Adipose tissue (tissue), 3 donors: ENCODE results near the gene GALNT17. TPM values are rescaled to one million over a fixed set of nuclear protein-coding genes. Genes with fewer than 3 reads are reported as not detected.

Source experiments
- H3K27ac ChIP-seq: one replicate; pipeline ENCODE4 v1.5.1; 2013; ENCODE audit warnings: low read depth, low read length
- WGBS, 3 donors: extraction: QIAGEN DNeasy Blood & Tissue Kit; methylation state at CpG; one replicate each; pipeline ENCODE4 v1.1.7; 2013; 5-methylcytosine and 5-hydroxymethylcytosine counted together
- polyA plus RNA-seq, 3 donors: library from polyadenylated mRNA; stranded (reverse); fragments of 200-250 nt; gene quantifications; one replicate each; pipeline ENCODE4 v1.2.3, GENCODE V29; 2013
- donor health status: healthy with polysubstance abuse.
- donor health status: Bipolar disorder and iron deficiency.
- donor health status: healthy.

GALNT17 gene
- polyA plus RNA-seq, 3 donors: 1.1 to 2.1 (median 1.7) TPM

DNA sequence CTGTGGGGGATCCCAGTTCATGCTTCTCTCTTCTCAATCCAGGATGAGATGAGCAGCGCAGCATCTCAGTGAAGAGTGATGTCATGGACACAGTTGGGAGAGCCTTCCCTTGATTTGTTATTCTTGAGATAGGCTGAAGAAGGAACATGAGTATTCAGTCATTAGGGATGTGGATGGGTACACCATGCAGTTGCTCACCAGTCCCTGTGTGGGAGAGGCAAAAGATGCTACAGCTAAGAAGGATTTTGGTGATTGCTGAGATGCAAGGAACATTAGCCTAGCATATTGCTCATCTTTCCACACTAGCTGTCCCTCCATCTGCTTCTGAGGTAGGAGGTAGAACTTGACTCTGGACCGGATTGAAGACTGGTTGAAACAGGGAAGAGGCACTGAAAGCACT is 179.6 kb downstream of the GALNT17 start:
- 66 to 94% (median 68%) methylated on average over 2 of the region's 2 CpGs for whole genome bisulfite sequencing, 3 donors
- H3K27ac ChIP-seq: no peak overlapping the region

GRCh38 chr7:71312755-71313490 is 181.0 kb downstream of the GALNT17 start:
- H3K27ac ChIP-seq: no peak overlapping the region
- WGBS, 3 donors: 88 to 89% (median 88%) methylated on average over 3 of the region's 3 CpGs

DNA sequence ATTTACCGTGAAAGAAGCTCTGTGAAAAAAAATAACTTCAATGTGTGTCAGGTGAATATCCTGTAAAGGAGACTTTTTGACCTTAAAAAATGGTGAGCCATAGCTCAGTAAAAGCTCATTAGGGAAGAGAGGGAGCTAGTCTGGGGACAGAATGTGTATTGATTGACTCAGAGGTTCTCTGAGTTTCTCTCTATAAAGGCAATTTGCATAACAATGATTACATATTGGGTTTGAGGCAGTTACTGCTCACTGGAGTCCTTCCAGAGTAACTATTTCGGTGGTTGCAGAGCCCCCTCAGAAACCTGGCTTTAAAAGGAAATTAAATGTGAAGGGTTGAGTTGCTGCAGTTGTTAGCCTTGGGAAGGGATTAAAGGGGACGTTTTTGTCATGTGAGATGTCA is 181.6 kb downstream of the GALNT17 start:
- 27 to 50% (median 36%) methylated on average over 3 of the region's 3 CpGs for WGBS, 3 donors
- H3K27ac ChIP-seq: no peak overlapping the region

DNA sequence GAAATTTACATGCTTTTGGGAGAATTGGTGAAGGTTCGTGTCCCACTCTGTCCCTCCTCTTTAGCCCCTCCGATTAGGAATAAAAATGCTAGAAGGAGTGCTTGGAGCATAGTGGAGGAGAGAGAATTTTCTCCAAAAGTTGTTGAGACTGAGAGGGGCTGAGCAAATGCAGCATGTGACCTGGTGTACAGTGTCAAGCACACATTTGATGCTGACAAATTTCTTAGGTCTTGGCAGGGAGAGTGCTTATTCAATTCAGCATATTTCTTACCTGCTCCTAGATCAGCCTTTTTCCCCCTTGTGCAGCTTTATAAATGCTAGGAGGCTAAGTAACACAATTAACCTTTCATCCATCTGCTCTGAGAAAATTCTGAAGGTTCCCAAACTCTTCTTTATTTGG is 189.0 kb downstream of the GALNT17 start:
- H3K27ac ChIP-seq: no peak overlapping the region
- 77 to 90% (median 82%) methylated on average over 2 of the region's 2 CpGs for WGBS, 3 donors

GRCh38 chr7:71322201-71322600 is 190.3 kb downstream of the GALNT17 start:
- WGBS, 3 donors: 70 to 90% (median 79%) methylated on average over 6 of the region's 6 CpGs
- H3K27ac ChIP-seq: no peak overlapping the region

DNA sequence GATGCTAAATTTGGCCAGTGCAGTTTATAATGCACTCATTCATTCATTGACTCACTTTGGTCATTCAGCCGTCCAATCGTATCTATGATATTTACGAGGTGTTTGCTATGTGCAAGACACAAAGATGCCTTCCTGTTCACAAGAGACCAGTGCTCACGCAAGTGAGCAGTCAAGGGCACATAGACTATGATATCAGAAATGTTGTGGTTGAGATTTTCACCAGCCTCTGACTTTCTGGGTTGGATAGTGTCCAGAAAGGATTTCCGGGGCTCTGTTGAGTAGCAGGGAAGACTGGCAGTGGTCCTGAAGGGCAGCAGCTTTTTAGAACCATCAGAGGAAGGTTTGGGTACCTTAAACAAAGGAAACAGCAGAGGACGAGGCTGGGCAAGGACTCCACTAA is 191.8 kb downstream of the GALNT17 start:
- WGBS, 3 donors: 82 to 86% (median 83%) methylated on average over 6 of the region's 6 CpGs
- H3K27ac ChIP-seq: no peak overlapping the region

GRCh38 chr7:71325151-71325550 is 193.2 kb downstream of the GALNT17 start:
- WGBS, 3 donors: 74 to 75% (median 75%) methylated on average over 5 of the region's 5 CpGs
- no peak overlapping the region for H3K27ac ChIP-seq

- WGBS, 3 donors: 25 to 59% (median 58%) methylated on average over 1 of the region's 1 CpG
- H3K27ac ChIP-seq: no peak overlapping the region
Measured at GRCh38 chr7:71326595-71326994, 194.7 kb downstream of the GALNT17 start.

DNA sequence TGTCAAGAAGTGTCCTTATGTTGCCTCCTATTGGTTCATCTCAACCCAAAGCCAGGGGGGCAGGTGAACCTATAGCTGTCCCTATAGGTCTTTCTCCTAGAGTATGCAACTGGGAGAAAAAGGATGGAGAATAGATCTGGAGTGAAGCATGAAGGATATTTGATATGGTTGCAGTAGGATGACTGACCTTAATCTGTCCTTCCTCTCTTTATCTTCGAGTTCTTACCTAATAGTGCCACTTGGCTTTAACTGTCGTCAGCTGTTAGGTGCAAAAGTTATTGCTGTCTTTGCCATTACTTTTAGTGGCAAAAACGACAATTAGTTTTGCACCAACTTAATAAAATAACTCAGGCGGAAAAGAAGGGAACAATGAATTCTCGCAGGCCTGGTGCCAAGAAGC is 196.0 kb downstream of the GALNT17 start:
- WGBS, 3 donors: 71 to 87% (median 79%) methylated on average over 5 of the region's 5 CpGs
- H3K27ac ChIP-seq: no peak overlapping the region

- H3K27ac ChIP-seq: no peak overlapping the region
- WGBS, 3 donors: 46 to 64% (median 47%) methylated on average over 10 of the region's 10 CpGs
Measured at GRCh38 chr7:71329030-71329660, 197.2 kb downstream of the GALNT17 start.

DNA sequence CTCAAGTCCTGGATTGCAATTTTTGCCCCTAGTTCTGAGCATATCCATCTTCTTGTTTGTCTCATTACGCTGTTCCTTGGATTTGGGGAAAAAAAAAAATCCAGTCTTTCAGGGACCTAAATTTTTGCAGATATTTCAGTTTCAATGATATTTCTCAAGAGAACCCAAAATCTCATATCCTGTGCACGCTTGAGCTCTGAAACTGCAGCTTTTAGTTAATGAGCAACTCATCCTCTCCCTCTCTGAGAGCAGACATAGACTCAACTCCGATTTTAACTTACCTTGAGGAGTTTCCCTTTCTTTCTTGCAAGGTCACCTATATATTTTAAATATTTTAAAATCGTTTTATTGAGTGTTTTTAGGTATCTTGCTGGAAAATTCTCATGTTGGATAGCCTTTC is 200.3 kb downstream of the GALNT17 start:
- 44 to 68% (median 66%) methylated on average over 4 of the region's 4 CpGs for WGBS, 3 donors

DNA sequence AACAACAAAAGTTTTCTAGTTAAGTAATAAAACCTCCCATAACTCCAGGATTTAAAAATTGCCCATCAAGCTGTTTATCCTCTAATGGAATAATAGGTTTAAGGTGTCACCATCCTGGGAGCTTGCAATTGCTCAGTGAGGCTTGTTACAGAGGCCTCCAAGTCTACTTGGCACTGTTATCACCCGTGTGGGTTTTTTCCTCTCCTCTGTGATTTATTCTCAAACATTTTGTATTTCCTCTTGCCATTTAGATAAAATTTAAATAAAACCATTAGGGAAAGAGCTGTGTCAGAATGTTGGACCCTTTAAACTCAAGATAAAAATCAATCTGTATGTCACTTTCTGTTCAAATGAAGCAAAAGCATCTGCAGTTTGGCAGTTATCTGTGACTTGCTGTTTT is 202.6 kb downstream of the GALNT17 start:
- H3K27ac ChIP-seq: no peak overlapping the region
- 0 to 48% (median 11%) methylated on average over 1 of the region's 1 CpG for WGBS, 3 donors

More for the DNA sequence above, 200.3 kb downstream of the GALNT17 start:
- H3K27ac ChIP-seq: no peak overlapping the region

DNA sequence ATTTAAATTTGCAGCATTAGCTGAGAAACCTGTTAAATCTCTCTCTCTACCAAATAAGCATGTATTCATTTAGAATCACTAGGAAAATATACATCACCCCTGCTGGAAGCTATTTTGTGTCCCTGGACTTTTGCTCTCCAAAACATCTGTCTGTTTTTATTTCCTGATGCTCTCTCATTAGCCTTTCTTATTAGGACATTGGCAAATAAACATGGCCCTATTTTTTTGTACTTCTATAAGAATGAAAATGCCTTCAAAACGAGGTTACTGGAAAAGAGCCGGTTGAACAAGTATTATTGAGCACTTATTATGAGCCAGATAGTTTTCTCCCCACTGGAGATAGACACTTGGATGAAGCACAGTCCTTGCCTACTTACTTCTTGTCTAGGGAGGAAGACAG is 206.9 kb downstream of the GALNT17 start:
- WGBS, 3 donors: 65 to 73% (median 66%) methylated on average over 2 of the region's 2 CpGs
- H3K27ac ChIP-seq: no peak overlapping the region

- H3K27ac ChIP-seq: no peak overlapping the region
- 79 to 85% (median 83%) methylated on average over 1 of the region's 1 CpG for WGBS, 3 donors
Measured at GRCh38 chr7:71339924-71340323, 208.0 kb downstream of the GALNT17 start.

GRCh38 chr7:71342202-71342601 is 210.3 kb downstream of the GALNT17 start:
- no peak overlapping the region for H3K27ac ChIP-seq

GRCh38 chr7:71343039-71343438 is 211.1 kb downstream of the GALNT17 start:
- no peak overlapping the region for H3K27ac ChIP-seq

- WGBS, 3 donors: 23 to 46% (median 30%) methylated on average over 1 of the region's 1 CpG
- no peak overlapping the region for H3K27ac ChIP-seq
Measured at GRCh38 chr7:71343892-71344291, 211.9 kb downstream of the GALNT17 start.

GRCh38 chr7:71345117-71345884 is 213.4 kb downstream of the GALNT17 start:
- WGBS, 3 donors: 74 to 84% (median 74%) methylated on average over 9 of the region's 9 CpGs
- no peak overlapping the region for H3K27ac ChIP-seq

DNA sequence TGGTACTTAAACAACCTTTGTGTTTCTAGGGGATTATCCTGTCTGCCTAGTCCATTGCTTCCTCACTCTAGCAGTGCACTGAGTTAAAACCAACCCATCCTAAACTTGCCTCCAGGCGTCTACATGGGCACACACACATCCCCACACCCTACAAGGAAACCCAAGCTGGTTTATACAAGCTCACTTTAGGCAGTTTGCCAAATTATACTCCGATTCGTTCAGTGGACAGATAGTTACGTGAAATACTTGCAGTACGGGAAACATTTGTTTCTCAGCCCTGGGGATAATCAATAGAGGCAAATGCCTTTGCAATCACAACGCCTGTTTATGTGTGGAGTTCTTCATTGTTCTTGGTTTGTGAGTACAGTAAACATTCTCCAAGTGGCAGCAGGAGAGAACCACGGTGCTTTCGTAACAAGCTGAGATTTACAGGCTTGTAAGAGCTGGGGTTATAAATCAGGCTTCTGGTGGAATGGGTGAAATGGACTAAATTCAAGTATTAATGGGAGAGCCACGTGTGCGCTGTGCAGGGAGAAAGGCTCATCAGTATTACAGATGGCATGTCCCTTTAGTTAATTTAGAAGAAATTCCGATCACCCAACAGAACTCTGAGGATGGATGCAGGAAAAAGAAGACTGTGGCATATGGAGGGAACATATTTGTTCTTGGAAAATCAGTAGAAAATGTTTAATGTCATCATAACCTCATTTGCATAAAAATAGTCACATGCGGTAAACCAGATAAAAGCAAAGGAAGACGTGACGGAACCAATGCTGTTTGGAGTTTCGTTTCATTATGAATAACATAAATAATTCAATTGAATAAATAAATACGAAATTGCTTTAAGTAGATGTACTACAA is 217.1 kb downstream of the GALNT17 start:
- 20 to 69% (median 64%) methylated on average over 16 of the region's 16 CpGs for WGBS, 3 donors
- no peak overlapping the region for H3K27ac ChIP-seq
